Right atrium auricular region (tissue), 2 donors: ENCODE results near the gene SDSL. TPM values are rescaled to one million over a fixed set of nuclear protein-coding genes. Genes with fewer than 3 reads are reported as not detected.

ENCODE experiments used
- DNase-seq: peaks from one replicate; pipeline ENCODE4 v3.0.0-alpha.2; 2019; ENCODE audit warnings: low spot score
- H3K27ac ChIP-seq, 2 donors: fragments of 200-600 bp; sonication (generic); 1 replicate in 1 of 2; 2 replicates in 1 of 2; pipeline ENCODE4 v1.5.1; 2016 to 2019
- H3K27me3 ChIP-seq, 2 donors: fragments of 200-600 bp; sonication (generic); one replicate each; pipeline versions ENCODE4 v1.5.1 to v1.6.0; 2017 to 2019
- H3K36me3 ChIP-seq: fragments of 200-600 bp; sonication (generic); one replicate; pipeline ENCODE4 v1.5.1; 2016
- H3K4me1 ChIP-seq, 2 donors: fragments of 200-600 bp; sonication (generic); one replicate each; pipeline versions ENCODE4 v1.5.1 to v1.6.0; 2017 to 2019
- H3K4me3 ChIP-seq, 2 donors: fragments of 200-600 bp; sonication (generic); 1 replicate in 1 of 2; 2 replicates in 1 of 2; pipeline ENCODE4 v1.5.1; 2017 to 2019; ENCODE audit warnings: mild to moderate bottlenecking in 1 of 2, moderate library complexity in 1 of 2
- H3K9me3 ChIP-seq, 2 donors: fragments of 200-600 bp; sonication (generic); one replicate each; pipeline ENCODE4 v1.5.1; 2019
- CTCF ChIP-seq, 2 donors: fragments of 200-600 bp; sonication (generic); IDR thresholded peaks; one replicate each; pipeline ENCODE4 v1.5.1; 2019; ENCODE audit warnings: antibody characterized with exemption in 2 of 2
- total RNA-seq, 2 donors: library from RNA; depleted of rRNA; stranded (reverse); fragments of >200 nt; gene quantifications; one replicate each; pipeline ENCODE4 v1.1.0, GENCODE V29; 2016

The SDSL gene
- total RNA-seq, 2 donors from 2014 or later: 2.8 to 5.5 TPM

- Histone ChIP-seq H3K9me3 (no peaks in the 10 kb centered on the region), H3K27me3 (peaks cover 26 to 27% of the 10 kb centered on the region in 2 donors), H3K36me3 (no peaks in the 10 kb centered on the region), H3K4me3 (no peak overlapping the region), H3K4me1 (no peaks in the 10 kb centered on the region), H3K27ac (no peak overlapping the region)
- TF ChIP-seq CTCF (IDR thresholded peaks at IDR 0.05): no peak
- DNase-seq: no peak
Observed at GRCh38 chr12:113479590-113480335, 57.6 kb downstream of the SDSL start.

GRCh38 chr12:113480336-113480971 lies 58.3 kb downstream of the SDSL start:
- TF ChIP-seq CTCF (IDR thresholded peaks at IDR 0.05): no peak
- Histone ChIP-seq H3K36me3 (no peaks in the 10 kb centered on the region), H3K9me3 (no peaks in the 10 kb centered on the region), H3K27me3 (peaks cover 20 to 22% of the 10 kb centered on the region in 2 donors), H3K27ac (no peak overlapping the region), H3K4me3 (no peak overlapping the region), H3K4me1 (no peaks in the 10 kb centered on the region)
- no peak for DNase-seq

- H3K27me3 ChIP-seq: peaks cover 16 to 19% of the 10 kb centered on the region in 2 donors
- no peaks in the 10 kb centered on the region for H3K9me3 ChIP-seq
- no peak for TF ChIP-seq CTCF (IDR thresholded peaks at IDR 0.05)
- no peaks in the 10 kb centered on the region for H3K36me3 ChIP-seq
- no peak overlapping the region for H3K4me3 ChIP-seq
- H3K27ac ChIP-seq: no peak overlapping the region
- H3K4me1 ChIP-seq: no peaks in the 10 kb centered on the region
- DNase-seq: no peak
Observed at GRCh38 chr12:113482334-113482733, 60.2 kb downstream of the SDSL start.

GRCh38 chr12:113485330-113485729 lies 63.1 kb downstream of the SDSL start:
- Histone ChIP-seq H3K27ac (no peak overlapping the region), H3K36me3 (no peaks in the 10 kb centered on the region), H3K4me3 (no peak overlapping the region), H3K4me1 (no peaks in the 10 kb centered on the region), H3K27me3 (no peaks in the 10 kb centered on the region), H3K9me3 (no peaks in the 10 kb centered on the region)
- no peak for DNase-seq
- TF ChIP-seq CTCF (IDR thresholded peaks at IDR 0.05): no peak

GRCh38 chr12:113486722-113487121 lies 64.5 kb downstream of the SDSL start:
- no peak for DNase-seq
- Histone ChIP-seq H3K27me3 (no peaks in the 10 kb centered on the region), H3K4me3 (no peak overlapping the region), H3K36me3 (no peaks in the 10 kb centered on the region), H3K4me1 (no peaks in the 10 kb centered on the region), H3K9me3 (no peaks in the 10 kb centered on the region), H3K27ac (no peak overlapping the region)
- no peak for TF ChIP-seq CTCF (IDR thresholded peaks at IDR 0.05)

Other genes starting within 250 kb of the SDSL start
- gene DDX54, start 236.9 kb upstream of the SDSL start, total RNA-seq: 10 to 100 TPM; 35.1 to 38.0 TPM
- gene RITA1, start 236.7 kb upstream of the SDSL start, total RNA-seq: 10 to 100 TPM; 18.2 to 25.4 TPM
- gene TPCN1, start 200.9 kb upstream of the SDSL start, total RNA-seq: 10 to 100 TPM; 57.3 to 58.7 TPM
- gene SLC8B1, start 87.3 kb upstream of the SDSL start, total RNA-seq: 10 to 100 TPM; 17.1 to 18.8 TPM
- gene PLBD2, start 63.8 kb upstream of the SDSL start, total RNA-seq: 10 to 100 TPM; 38.2 to 43.0 TPM
- gene SDS, start 18.5 kb upstream of the SDSL start, total RNA-seq: 1 to 10 TPM in 1 of 2 donors, not detected in 1; 1.3 TPM
- gene LHX5, start 49.5 kb downstream of the SDSL start, total RNA-seq: not detected